Urothelium cell line (cell line): ENCODE measurements around the gene PPP1R8.

ENCODE experiments used
- DNase-seq: peaks from one replicate; pipeline ENCODE4 v3.0.0; 2011; ENCODE audit warnings: low spot score, mixed read lengths
- FAIRE-seq: peaks from 2 replicates; lab custom pipeline; 2011; peaks lifted over from hg19 to GRCh38; lab: Jason Lieb, UNC

PPP1R8 gene

DNA sequence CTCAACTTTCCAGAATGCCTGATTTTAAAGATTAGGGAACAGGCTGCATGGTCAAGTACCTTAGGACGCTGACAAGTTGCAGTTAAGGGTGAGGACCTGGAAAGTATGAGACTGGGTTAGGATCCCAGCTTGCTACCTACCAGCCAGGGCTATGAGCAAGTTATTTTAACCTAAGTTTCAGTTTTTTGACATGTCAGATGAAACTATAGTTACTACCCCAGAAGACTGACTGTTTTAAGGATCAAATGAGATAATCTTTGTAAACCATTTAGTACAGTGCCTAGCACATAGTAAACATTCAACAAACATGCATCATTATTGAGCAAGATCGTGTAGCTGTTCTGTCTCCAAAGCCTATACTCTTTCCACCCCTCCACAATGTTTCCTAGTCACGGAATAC is 56.2 kb downstream of the PPP1R8 start:
- DNase-seq (no peak), FAIRE-seq (no peak)

DNA sequence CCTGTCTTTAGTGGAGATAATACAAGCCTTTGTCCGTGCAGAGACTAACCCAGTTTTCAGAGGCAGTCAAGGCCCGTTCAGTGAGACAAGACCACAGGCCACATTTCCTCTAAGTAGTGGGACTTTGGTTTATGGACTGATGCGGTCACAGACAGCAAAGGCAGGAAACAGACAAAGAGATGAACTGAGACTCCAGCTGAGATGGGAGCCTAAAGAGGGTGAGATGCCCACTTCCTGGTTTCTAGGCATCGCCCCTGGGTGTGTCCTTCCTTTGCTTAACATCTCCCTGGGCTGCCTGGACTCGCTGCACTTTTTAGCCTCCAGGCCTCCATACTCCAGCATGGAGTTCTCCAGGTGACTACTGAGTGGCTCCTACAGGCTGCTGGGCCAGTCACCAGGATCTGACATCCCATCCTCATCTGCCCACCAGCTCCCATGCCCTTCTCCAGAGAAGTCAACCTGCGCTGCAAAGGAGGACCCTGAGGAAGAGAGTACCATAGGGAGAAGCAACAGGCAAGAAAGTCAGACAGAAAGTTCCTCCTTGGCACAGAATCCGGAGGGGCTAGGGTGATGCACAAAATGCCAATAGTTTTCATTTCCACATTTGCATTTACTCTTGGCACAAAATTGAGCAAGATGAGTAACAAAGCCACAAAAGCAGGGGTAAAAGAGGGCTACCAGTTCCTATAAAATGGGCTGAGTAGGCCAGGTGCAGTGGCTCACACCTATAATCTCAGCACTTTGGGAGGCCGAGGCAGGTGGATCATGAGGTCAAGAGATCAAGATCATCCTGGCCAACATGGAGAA is 56.8 kb downstream of the PPP1R8 start:
- FAIRE-seq (no peak), DNase-seq (no peak)

DNA sequence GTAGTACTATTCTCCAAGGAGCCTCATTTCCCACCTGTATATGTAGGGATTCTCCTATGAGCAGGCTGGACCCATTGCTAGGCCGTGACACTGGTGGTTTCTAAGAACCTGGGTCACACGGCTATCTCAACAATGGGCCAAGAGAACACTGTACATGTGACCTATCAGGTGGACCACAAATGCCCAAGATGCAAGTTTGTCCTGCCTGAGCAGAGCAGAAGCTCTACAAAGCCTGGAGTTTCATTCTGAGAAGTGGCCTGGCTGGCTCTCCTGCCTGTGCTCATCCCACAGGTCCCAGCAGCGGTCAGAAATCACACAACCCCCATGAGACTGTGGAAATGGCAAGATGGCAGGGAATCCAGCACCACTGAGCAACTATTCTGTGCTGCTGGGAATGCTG is 58.9 kb downstream of the PPP1R8 start:
- FAIRE-seq, result no peak
- no peak for DNase-seq

DNA sequence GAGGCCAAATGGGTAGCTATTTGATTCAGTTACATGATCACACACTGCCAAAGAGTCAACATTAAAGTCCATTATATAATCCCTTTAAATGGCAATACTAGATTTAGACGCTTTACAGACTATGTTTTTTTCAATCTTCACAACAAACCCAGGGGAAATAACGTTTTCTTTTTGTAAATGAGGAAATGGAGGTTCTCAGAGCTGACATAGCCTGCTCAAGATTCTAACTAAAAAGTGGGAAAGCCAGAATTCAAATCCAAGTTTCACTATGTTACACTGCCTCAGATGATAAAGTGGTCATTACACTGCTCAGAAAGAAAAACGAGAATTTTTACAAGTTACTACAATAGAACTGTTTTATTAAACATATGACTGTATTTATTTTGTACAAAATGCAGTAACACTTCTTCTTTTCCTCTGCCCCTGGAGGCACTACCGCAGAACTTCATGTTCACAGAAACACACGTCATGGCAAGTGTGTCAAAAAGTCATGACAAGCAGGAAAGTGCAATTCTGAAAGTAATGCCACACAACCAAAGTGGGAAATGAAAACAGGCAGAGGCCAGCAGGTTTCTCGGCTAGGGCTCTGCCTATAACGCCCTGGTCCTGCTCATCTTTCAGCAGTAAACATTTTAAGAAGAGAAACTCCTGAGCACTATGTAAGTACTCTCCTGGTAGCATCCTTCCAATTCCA is 60.8 kb downstream of the PPP1R8 start:
- DNase-seq (no peak), FAIRE-seq (no peak)

DNA sequence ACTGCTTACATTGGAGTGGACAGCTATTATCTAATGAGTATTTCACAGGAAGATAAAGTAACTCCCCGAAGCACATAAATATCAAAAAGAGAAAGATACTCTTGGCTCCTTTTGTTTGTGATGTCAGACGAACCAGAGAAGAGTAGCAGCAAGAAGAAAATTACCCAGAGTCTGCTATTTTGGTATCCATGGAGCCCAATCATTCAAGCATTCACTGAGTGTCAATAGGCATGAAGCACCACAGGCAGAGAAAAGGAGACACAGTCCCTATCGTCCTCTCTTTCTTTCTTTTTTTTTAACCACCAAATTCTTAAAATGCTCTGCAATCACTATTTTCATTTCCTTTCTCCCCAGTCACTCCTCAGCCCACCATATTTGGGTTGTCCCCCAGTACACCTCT is 63.9 kb downstream of the PPP1R8 start:
- FAIRE-seq, result no peak

More for the DNA sequence above, 63.9 kb downstream of the PPP1R8 start:
- no peak for DNase-seq
